ENCODE results near the gene TPGS2.

DNA sequence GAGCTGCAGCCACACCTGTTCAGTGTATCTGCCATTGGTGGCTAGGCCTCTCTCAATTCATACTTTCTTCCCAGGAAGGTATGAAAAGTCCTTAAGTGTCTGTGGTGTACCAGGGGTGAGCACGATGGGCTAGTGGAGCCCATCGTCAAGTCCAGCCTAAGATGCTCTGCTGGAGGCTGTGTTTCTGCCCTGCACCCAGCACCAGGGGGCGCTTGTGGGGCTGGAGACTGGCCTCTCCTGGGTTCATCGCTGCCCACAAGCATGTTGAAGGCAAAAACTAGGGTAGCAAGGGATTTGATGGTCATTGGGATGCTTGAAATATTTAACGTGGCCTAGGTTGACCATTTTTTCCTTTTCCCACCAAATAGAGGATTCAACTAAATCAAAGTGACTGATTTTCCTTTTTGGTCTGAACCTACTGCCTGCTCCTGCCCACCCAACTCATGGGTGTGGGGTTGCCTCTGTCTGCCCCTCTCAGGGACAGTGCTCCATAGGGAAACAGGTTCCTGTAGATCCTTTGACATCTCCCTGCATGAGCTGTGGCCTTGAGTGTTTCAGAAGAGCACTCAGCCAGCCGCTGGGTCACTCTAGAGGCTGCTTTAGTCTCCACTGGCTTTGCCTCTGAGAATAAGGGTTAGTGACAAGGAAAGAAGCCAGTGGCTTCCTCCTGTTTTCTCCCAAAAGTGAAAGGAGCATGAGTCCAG, 59.0 kb downstream of the TPGS2 start:
- no peak for TF ChIP-seq ZNF274 (IDR thresholded peaks at IDR 0.05; ENCODE audit: low read depth, low read length)
- TF ChIP-seq SUZ12 (IDR thresholded peaks at IDR 0.05; ENCODE audit: extremely low read depth, insufficient read depth, insufficient read length) = no peak
- no peak for TF ChIP-seq YY1 (IDR thresholded peaks at IDR 0.05; ENCODE audit: insufficient read depth, insufficient read length)
